Stimulated activated CD8-positive, alpha-beta memory T cell treated with anti-CD3 and anti-CD28 coated beads, Interleukin-12 subunit alpha, Interleukin-12 subunit beta, amount 100 ng/mL, for 24 hours (primary cell): ENCODE measurements around the gene ALPP.
"Not testable (repeated sequence)": the region's sequence is repeated elsewhere in the genome, so short reads cannot be mapped to it uniquely, and the experiment has no call there.

Experiments used
- DNase-seq: peaks from one replicate; pipeline ENCODE4 v3.0.0-alpha.2; 2020; ENCODE audit errors: extremely low read depth

The ALPP gene

GRCh38 chr2:232422051-232422450, 43.5 kb downstream of the ALPP start:
- no peak for DNase-seq

DNA sequence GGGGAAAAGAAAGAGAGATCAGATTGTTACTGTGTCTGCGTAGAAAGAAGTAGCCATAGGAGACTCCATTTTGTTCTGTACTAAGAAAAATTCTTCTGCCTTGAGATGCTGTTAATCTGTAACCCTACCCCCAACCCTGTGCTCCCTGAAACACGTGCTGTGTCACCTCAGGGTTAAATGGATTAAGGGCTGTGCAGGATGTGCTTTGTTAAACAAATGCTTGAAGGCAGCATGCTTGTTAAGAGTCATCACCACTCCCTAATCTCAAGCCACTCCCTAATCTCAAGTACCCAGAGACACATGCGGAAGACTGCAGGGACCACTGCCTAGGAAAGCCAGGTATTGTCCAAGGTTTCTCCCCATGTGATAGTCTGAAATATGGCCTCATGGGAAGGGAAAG, 44.4 kb downstream of the ALPP start:
- DNase-seq = not testable (repeated sequence)

- not testable (repeated sequence) for DNase-seq
These were observed 44.9 kb downstream of the ALPP start for GRCh38 chr2:232423407-232423806.

DNA sequence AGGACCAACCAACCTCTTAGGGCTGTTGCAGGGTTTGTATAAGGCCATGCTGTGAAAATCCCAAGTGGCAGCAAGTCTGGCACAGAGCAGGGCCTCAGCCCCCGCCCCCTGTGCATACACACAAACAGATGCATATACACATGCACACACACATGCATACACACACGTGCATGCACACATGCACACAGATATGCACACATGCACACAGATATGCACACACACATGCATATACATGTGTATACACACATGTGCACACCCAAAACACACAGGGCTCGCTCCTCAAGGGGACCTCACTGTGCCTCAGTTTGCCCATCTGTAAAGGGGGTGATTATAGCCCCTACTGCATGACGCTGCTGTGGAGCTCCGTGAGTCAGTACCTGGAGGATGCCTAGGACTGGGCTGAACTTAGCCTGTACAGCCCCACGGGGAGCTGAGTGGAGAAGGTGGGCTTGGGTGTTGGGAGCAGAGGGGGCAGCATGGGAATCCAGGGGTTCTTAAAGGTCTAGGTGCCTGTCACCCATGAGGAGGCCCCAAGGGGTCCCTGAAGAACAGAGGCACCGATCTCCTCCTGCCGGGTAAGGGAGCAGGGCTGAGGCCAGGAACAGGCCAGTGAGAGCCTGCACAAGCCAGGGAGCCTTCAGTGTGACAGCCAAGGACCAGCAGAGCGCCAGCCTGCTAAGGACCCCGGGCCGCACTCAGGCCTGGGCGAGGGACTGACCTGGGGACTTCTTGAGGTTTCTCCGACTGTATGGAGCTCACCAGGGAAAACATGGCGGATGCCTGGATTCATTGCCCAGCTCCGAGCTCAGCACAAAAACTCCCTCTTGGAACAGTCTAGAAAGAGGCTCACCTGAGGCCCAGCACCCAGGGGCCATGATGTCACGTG, 53.4 kb downstream of the ALPP start:
- DNase-seq = no peak
